Esophagus squamous epithelium (tissue), 5 donors: ENCODE data around the gene S100A3. TPM values are rescaled to one million over a fixed set of nuclear protein-coding genes. Genes with fewer than 3 reads are reported as not detected.
"Not testable (repeated sequence)": the region's sequence is repeated elsewhere in the genome, so short reads cannot be mapped to it uniquely, and the experiment has no call there.

Source experiments
- DNase-seq: peaks from one replicate; lab custom pipeline; 2025; lab: John Stamatoyannopoulos, UW
- H3K27ac ChIP-seq, 4 donors: fragments of 200-600 bp; sonication (generic); one replicate each; pipeline ENCODE4 v1.5.1; 2016 to 2019; ENCODE audit warnings: mild to moderate bottlenecking in 1 of 4
- H3K27me3 ChIP-seq, 4 donors: fragments of 200-600 bp; sonication (generic); 1 replicate in 3 of 4; 2 replicates in 1 of 4; pipeline versions ENCODE4 v1.5.1 to v1.6.0; 2017 to 2021; ENCODE audit warnings: antibody characterized with exemption in 1 of 4
- H3K36me3 ChIP-seq, 3 donors: fragments of 200-600 bp; sonication (generic); one replicate each; pipeline ENCODE4 v1.5.1; 2016 to 2019
- H3K4me1 ChIP-seq, 3 donors: fragments of 200-600 bp; sonication (generic); one replicate each; pipeline ENCODE4 v1.5.1; 2017 to 2019
- H3K4me3 ChIP-seq, 4 donors: fragments of 200-600 bp; sonication (generic); 1 replicate in 3 of 4; 2 replicates in 1 of 4; pipeline ENCODE4 v1.5.1; 2016 to 2019; ENCODE audit warnings: mild to moderate bottlenecking in 2 of 4, moderate library complexity in 1 of 4
- H3K9me3 ChIP-seq, 3 donors: fragments of 200-600 bp; sonication (generic); one replicate each; pipeline ENCODE4 v1.5.1; 2016 to 2019
- CTCF ChIP-seq, 6 experiments: fragments of 450-650 bp in 4 of 6; fragments of 200-600 bp in 2 of 6; sonication (generic) in 2 of 6; IDR thresholded peaks; one replicate each; pipeline ENCODE4 v1.5.1; 2016 to 2019; ENCODE audit warnings: antibody characterized with exemption in 6 of 6, mild to moderate bottlenecking in 4 of 6, moderate library complexity in 4 of 6
- POLR2A ChIP-seq, 4 donors: fragments of 450-650 bp; IDR thresholded peaks; one replicate each; pipeline ENCODE4 v1.6.1; 2017; ENCODE audit warnings: antibody characterized with exemption in 4 of 4, mild to moderate bottlenecking in 4 of 4, moderate library complexity in 3 of 4
- WGBS, 2 donors: methylation state at CpG; one replicate each; pipeline ENCODE4 v1.1.5; 2018; 5-methylcytosine and 5-hydroxymethylcytosine counted together
- intact Hi-C: fragments of 100-400 bp; cut with DNase I; formaldehyde crosslinking; loops from one replicate; pipeline ENCODE4 v1.15.0; 2022
- total RNA-seq, 4 donors: library from RNA; depleted of rRNA; stranded (reverse); fragments of >200 nt; gene quantifications; one replicate each; pipeline ENCODE4 v1.1.0, GENCODE V29; 2016
- donor health status: DM: yes; HTN: yes; CAD: no.

Gene S100A3
- total RNA-seq, 4 donors from 2014 or later, result 1.2 to 16.5 (median 9.2) TPM

GRCh38 chr1:153578936-153579335, 29.9 kb upstream of the S100A3 start:
- H3K4me1 ChIP-seq, result peaks cover 0 to 45% (median 21%) of the 10 kb centered on the region in 3 donors
- H3K27ac ChIP-seq, result no peak overlapping the region
- intact Hi-C loops, result loop anchor here (5.0 kb wide), 1 partner anchor 33 kb away; the partner anchor contains the start of gene S100A16
- WGBS, 2 donors, result 87 to 90% methylated on average over 3 of the region's 3 CpGs
- DNase-seq, result no peak
- no peaks in the 10 kb centered on the region for H3K36me3 ChIP-seq
- no peaks in the 10 kb centered on the region for H3K27me3 ChIP-seq
- no peak overlapping the region for H3K4me3 ChIP-seq
- no peaks in the 10 kb centered on the region for H3K9me3 ChIP-seq
- TF ChIP-seq CTCF (IDR thresholded peaks at IDR 0.05), result no peak
- no peak for TF ChIP-seq POLR2A (IDR thresholded peaks at IDR 0.05)

GRCh38 chr1:153578490-153578889, 29.4 kb upstream of the S100A3 start:
- intact Hi-C loops, result loop anchor here (5.0 kb wide), 1 partner anchor 34 kb away; the partner anchor contains the start of gene S100A16
- Histone ChIP-seq H3K27me3 (no peaks in the 10 kb centered on the region), H3K4me1 (peaks cover 0 to 50% (median 23%) of the 10 kb centered on the region in 3 donors), H3K36me3 (no peaks in the 10 kb centered on the region), H3K9me3 (no peaks in the 10 kb centered on the region), H3K27ac (no peak overlapping the region), H3K4me3 (no peak overlapping the region)
- TF ChIP-seq CTCF (IDR thresholded peaks at IDR 0.05) (no peak), POLR2A (IDR thresholded peaks at IDR 0.05) (no peak)
- DNase-seq, result no peak

- intact Hi-C loops, result loop anchor here (5.0 kb wide), 1 partner anchor 35 kb away; the partner anchor contains the start of gene S100A16
- no peak overlapping the region for H3K4me3 ChIP-seq
- H3K36me3 ChIP-seq, result no peaks in the 10 kb centered on the region
- no peak for DNase-seq
- H3K27ac ChIP-seq, result peak overlapping the region; percentile 7 to 82 (median 50)
- H3K27me3 ChIP-seq, result no peaks in the 10 kb centered on the region
- TF ChIP-seq CTCF (IDR thresholded peaks at IDR 0.05) (no peak), POLR2A (IDR thresholded peaks at IDR 0.05) (no peak)
- WGBS, 2 donors, result 31 to 34% methylated on average over 9 of the region's 9 CpGs
- no peaks in the 10 kb centered on the region for H3K9me3 ChIP-seq
- H3K4me1 ChIP-seq, result peaks cover 5 to 58% (median 31%) of the 10 kb centered on the region in 3 donors
Measured at GRCh38 chr1:153577624-153578051, 28.6 kb upstream of the S100A3 start.

- no peak for TF ChIP-seq CTCF (IDR thresholded peaks at IDR 0.05)
- TF ChIP-seq POLR2A (IDR thresholded peaks at IDR 0.05), result no peak
- intact Hi-C loops, result loop anchor here (5.0 kb wide), 1 partner anchor 35 kb away; the partner anchor contains the start of gene S100A16
- no peaks in the 10 kb centered on the region for H3K9me3 ChIP-seq
- WGBS, 2 donors, result 22 to 32% methylated on average over 4 of the region's 4 CpGs
- H3K4me3 ChIP-seq, result no peak overlapping the region
- peak overlapping the region in 3 of 4 donors; percentile 43 to 82 (median 58) for H3K27ac ChIP-seq
- H3K27me3 ChIP-seq, result no peaks in the 10 kb centered on the region
- H3K36me3 ChIP-seq, result no peaks in the 10 kb centered on the region
- DNase-seq, result no peak
- H3K4me1 ChIP-seq, result peaks cover 8 to 63% (median 36%) of the 10 kb centered on the region in 3 donors
Measured at GRCh38 chr1:153577138-153577537, 28.1 kb upstream of the S100A3 start.

- peaks cover 10 to 71% (median 40%) of the 10 kb centered on the region in 3 donors for H3K4me1 ChIP-seq
- H3K27ac ChIP-seq, result peak overlapping the region in 3 of 4 donors; percentile 6 to 63 (median 38)
- 41 to 54% methylated on average over 4 to 10 of the region's 10 CpGs for WGBS, 2 donors
- H3K4me3 ChIP-seq, DNase-seq, H3K36me3 ChIP-seq, H3K27me3 ChIP-seq, H3K9me3 ChIP-seq: not testable (repeated sequence)
- intact Hi-C loops, result loop anchor here (5.0 kb wide), 1 partner anchor 37 kb away; the partner anchor contains the start of gene S100A16
Measured at GRCh38 chr1:153575497-153575896, 26.4 kb upstream of the S100A3 start.

- Histone ChIP-seq H3K27ac (peak overlapping the region in 3 of 4 donors; percentile 6 to 63 (median 25)), H3K4me1 (peaks cover 10 to 71% (median 40%) of the 10 kb centered on the region in 3 donors)
- intact Hi-C loops, result loop anchor here (5.0 kb wide), 1 partner anchor 37 kb away; the partner anchor contains the start of gene S100A16
- not testable (repeated sequence) for H3K36me3 ChIP-seq, DNase-seq, H3K27me3 ChIP-seq, H3K4me3 ChIP-seq, H3K9me3 ChIP-seq
- 90% methylated on average over 7 of the region's 35 CpGs; no CpG with 5 or more reads in 1 of the 2 donors for WGBS, 2 donors
Measured at GRCh38 chr1:153575081-153575491, 26.0 kb upstream of the S100A3 start.
